Inflammatory macrophage treated with lipopolysaccharide for 4 hours (primary cell): ENCODE measurements around the gene C3orf20.

Experiments
- DNase-seq: peaks from one replicate; pipeline ENCODE4 v3.0.0-alpha.2; 2020

The C3orf20 gene

DNA sequence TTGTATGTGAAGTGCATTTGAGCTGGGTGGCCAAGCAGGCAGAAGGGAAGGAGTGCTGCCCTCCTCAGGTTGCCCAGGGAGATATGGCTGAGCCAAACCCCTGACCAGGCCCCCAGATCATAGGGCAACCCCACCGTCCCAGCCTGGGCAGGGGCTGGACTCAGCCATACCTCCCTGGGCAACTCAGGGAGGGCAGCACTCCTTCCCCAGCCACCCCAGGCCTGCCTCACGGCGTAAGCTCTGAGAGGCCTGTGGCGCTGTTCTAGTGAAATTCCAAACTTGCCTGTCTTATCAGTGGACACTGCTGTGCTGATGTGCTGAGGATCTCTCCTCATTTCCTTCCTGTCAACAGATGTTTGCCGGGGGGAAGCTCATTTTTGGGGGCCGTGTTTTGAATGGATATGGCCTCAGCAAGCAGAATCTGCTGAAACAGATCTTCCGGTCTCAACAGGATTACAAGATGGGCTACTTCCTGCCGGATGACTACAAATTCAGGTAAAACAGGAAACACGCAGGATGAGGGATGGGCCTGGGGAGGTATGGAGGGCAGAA is 86.3 kb downstream of the C3orf20 start:
- no peak for DNase-seq

DNA sequence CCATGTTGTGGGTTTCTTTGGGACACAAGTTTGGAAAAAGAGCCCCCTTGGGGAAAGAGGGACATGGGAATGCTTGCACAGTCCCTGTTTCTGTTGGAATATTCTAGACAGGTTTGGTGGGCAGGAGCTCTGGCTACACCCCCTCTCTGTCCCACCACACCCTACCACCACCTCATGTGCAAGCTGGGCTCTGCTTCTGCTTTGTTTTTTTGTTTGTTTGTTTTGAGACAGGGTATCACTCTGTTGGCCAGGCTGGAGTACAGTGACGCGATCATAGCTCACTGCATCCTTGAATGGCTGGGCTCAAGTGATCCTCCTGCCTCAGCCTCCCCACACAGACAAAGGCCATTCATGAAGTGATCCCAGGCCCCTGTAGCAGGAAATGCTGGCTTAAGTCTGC is 86.9 kb downstream of the C3orf20 start:
- no peak for DNase-seq

DNA sequence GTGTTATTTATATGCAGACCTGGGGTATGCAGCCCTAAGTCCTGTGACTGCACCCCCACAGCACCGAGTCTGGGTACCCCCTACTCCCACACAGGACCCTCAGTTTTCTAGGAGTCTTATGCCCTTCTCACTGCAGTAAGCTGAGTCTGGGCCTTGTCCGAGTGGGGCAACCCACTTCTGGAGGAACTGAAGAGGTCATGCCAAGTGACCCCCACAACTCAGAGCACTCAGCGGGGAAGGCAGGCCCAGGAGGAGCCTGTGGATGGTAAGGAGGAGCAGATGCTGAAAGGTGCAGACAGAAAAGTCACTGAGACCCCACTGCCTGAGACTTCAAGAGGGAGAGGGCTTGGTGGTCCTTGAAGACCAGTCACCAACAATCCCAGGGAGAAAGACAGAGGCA is 87.8 kb downstream of the C3orf20 start:
- no peak for DNase-seq

DNA sequence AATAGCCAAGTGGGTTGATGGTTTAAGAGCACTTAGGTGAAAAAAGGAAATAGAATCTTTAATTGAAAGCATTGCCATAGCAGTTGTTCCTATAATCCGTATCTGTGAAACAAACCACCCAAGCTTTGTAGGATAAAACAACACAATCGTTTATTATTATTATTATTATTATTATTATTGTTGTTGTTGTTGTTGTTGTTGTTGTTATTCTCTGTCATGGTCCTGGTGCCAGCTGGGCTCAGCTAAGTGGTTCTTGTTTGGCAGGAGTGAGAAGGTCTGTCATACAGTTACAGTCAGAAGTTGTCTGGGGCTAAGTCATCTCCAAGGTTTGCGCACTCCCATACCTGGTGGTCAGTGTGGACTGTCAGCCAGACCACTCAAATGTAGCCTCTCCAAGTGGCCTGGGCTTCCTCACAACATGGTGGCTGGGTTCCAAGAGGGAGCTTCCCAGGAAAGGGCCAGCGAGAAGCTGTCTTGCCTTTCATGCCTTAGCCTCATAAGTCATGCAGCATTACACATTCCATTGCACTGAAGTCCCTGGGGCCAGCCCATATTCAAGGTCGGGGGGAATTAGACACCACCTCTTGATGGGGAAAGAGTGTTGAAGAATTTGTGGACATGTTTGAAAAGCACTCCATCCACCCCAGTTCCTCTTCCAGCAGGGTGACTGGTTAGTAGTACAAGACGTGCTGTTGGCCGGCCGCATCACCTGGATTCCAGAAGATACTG is 89.6 kb downstream of the C3orf20 start:
- no peak for DNase-seq

DNA sequence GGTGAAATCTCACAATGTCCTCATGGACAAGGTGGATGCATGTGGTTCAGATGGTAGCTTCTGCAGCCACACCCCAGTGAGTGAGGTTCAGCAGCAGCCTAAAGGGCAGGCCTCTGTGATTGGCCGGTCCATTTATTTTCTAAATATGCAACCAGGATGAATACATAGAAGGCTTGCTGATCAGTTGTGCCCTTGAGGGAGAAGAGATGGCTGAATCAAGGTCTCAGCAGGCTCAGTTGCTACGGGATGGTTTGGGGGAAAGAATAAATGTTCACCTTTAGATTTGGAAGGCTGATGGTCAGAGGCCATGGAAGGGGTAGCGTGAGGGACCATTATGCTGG is 90.1 kb downstream of the C3orf20 start:
- no peak for DNase-seq

DNA sequence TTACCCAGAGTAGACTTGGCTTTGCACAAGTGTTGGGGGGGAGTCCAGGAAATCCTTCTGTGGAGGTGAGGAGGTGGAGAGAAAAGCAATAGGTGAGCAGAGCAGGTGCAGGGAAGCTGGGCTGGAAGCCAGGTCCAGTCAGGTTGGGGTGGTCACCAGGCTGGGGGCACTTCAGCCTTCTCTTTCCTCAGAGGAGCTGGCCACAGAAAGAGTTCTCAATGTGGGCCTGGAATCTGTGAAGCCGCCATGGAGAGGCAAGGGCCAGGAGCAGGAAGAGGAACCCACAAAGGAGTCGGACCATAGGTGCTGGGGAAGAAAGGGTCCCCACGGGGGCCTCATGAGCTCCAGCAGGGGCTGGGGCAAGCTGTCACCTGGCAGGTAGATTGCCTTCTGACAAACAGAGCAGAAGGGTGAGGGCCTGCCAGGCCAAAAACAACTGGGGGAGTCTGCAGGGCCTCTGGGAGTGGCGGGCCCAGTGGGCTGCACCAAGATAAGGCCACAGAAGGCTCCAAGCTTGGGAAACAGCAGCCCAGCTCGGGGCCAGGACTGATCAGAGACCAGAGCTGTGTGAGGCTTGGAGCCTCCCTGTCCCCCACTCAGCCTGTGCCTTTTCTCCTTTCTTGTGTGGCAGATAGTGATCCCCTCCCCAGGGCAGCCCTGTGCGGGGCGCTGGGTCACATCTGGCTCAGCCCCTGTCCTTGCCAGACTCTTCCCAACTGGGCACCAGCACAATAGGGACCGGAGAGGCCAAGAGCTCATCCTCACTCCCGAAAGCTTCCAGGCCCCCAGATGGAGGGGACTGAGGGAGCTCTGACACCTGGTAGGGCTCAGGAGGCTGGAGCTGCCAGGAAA is 90.9 kb downstream of the C3orf20 start:
- no peak for DNase-seq

DNA sequence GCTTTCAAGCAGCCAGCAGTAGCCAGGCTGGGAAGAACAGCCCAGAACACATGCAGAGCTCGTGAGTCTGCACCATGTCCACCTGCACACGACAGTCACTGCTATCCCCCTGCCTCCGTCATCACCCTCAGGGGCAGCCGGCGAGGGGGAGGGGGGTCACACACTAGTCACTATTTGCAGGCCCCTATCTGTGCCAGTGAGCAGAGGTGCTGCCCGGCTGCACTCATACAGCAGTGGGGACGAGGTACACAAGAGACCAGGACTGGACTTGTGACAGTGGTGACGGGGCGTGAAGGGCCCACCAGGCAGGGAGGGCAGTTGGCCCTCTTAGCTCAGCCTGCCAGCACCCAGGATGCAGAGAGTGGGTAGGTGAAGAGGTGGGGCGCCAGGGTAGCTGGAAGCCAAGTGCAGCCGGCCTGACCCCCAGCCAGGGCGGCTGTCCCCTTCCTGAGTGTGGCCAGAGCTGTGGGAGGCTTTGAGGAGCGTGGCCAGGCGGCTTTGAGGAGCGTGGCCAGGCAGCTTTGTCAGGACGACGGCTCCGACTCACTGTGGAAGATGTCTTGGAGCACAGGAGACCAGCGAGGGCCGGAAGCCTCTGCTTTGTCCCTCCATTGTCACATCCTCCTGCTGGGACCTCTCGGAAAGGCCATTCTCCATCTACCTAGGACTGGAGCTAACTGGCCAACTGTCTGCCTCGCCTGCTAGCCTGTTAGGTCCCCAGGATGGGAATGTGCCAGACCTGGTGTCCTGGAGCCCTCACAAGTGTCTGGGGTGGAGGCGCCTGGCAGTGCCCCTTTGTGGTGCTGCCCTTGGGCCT is 91.7 kb downstream of the C3orf20 start:
- no peak for DNase-seq

DNA sequence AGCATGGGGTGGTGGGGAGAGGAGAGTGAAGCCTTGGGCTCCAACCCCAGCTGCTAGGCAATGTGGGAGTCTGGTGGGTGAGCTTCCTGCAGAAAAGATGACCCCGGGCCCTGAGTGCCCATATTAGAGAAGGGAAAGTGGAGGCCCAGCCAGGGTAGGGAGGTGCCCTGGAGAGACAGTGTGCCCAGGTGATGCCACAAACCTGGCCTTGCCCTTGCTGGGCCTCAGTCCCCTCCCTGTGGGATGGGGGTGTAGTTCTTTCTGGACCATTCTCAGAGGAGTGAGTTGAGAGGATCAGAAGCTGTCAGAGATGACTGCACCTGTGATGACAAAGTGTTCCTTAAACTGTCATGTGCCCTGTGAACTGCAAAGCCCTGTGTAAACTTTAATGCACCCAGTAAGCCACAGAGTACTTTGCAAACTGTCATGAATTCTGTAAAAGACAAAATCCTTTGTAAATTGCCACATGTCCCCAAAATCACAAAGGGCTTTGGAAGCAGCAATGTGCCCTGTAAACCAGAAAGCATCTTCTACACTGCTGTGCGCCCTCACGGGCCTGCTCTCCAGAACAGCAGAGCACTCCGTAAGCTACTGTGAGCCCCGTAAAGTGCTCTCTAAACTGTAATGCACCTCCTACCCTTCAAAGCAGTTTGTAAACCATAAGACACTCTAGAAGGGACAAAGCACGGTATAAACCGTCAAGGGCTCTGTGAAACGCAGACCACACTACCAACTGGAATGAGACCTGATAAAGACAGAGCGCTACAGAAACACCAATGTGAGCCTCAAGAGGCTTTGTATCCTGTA is 92.5 kb downstream of the C3orf20 start:
- DNase-seq = no peak

DNA sequence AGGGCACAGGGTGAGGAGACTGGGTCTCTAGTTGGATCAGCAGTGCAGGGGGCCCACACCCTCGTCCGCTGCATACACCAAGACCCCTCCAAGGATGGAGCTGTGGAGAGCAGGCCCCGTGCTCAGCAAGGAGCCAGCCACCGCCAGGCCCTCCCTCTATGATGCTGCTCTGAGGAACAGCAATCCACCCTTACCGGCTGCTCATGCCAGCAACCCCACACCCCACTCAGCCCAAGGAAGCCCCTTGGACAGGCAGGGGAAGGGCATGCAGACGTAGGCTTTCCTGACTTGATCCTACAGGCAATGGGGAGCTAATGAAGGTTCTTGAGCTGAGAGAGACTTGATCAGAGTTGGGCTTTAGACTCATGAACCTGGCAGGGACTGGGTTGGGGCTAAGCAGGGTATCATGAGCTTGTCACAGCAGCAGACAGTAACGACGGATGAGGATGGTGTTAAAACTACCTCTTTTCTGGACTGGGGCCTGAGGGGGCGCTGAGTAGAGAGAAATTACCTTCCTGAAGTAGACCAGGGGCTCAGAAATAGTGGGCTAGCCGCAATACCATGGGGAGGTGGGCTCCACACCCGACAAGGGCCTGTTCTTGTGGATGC is 93.3 kb downstream of the C3orf20 start:
- DNase-seq = no peak

DNA sequence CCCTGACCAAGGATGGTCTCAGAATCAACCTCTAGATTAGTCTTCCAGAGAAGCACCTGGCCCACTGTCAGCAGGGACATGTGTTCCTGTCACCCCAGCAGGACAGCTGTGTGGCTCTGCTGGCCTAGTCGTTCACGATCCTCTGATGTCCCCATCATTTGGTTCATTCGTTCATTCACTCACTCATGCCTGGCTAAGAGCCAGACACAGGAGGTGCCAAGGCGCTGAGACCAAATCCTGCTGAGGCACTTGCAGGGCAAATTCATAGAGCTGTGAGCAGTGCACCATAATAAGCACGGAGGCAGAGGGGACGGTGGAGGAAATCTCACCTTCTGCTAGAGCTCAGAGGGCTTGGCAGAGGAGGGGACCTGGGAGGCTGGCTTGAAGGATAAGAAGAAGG is 93.9 kb downstream of the C3orf20 start:
- DNase-seq = no peak

DNA sequence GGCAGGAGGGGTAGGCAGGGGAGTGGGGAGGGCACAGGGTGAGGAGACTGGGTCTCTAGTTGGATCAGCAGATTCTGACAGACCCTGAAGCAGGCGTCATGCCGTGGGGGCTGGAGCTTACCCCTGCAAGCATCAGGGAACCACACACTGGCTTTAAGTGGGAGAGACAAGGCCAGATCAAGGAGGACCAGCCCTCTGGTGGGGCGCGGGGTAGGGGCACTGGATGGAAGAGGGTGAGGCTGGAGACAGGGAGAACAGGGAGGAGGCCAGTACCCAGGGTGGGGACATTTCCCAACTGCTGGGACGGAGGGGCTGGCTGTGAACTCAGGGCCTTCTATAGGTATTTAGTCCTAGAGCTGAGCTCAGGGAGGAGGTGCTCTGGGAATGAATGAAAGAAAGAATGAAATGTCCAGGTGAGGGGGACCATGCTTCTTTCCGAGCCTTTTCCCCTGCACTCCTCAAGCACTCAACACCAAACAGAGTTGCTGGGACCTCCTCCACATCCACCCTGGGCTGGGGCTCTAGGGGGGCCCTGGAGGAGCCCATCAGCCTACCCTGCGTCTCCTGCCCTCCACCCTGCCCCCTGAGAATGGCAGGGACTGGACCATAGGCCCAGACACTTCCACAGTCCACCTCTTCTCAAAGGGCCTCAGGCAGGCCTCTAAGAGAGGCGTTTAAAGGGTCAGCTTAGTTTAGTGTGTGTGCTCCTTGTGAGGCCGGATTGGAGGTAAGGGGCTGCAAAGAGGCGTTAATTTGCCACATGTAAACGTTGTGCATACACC is 94.8 kb downstream of the C3orf20 start:
- no peak for DNase-seq

DNA sequence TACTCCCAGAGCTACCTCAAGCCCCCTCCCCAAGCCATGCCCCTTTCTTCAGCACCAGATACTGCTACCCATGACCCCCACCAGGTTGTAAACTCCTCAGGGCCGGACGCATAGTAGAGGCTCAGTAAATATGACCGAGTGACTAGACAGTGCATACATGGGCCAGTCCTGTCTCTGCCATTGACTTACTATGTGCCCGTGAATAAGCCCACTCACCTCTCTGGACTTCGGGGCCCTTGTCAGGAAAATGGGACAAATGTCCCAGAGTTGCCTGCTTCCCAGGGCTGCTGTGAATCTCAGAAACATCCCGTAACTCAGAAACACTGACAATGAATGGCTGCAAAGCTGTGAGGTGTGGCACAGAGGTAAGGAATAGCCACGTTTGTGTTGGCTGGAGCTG is 95.7 kb downstream of the C3orf20 start:
- no peak for DNase-seq

DNA sequence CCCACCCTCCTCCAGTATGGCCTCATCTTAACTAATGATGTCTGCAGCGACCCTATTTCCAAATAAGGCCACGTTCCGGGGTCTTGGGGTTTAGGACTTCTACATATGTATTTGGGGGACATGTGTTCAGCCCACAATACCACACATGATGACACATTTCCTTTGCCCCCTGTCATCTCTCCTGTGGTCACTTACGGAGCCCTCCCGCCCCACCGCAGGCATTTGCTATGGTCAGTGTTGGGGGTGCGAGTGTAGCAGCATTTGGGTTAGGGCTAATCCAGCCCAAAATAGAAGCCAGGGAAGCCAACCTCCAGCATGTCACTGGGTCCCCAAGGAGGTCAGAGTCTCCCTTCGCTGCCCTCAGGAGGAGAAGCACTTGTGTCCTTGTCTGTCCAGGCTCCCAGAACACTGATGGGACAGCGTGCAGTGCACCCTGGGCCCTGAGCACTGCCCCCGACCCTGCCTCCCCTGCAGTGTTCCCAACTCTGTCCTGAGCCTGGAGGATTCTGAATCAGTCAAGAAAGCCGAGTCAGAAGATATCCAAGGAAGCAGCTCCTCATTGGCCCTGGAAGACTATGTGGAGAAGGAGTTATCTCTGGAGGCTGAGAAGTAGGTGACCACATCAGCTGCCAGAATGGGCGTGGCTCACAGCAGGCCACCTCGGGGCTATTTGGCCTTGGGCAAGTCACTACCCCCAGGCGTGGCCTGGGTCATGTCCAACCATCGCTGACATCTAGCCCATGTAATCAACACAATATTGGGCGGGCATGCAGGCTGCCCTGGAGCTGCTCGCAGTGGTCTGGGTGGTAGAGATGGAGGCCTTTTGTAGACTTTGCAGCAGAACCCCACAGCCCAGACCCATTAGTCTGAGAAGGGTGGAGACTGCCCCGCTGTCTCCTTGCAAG is 96.9 kb downstream of the C3orf20 start:
- DNase-seq = no peak

DNA sequence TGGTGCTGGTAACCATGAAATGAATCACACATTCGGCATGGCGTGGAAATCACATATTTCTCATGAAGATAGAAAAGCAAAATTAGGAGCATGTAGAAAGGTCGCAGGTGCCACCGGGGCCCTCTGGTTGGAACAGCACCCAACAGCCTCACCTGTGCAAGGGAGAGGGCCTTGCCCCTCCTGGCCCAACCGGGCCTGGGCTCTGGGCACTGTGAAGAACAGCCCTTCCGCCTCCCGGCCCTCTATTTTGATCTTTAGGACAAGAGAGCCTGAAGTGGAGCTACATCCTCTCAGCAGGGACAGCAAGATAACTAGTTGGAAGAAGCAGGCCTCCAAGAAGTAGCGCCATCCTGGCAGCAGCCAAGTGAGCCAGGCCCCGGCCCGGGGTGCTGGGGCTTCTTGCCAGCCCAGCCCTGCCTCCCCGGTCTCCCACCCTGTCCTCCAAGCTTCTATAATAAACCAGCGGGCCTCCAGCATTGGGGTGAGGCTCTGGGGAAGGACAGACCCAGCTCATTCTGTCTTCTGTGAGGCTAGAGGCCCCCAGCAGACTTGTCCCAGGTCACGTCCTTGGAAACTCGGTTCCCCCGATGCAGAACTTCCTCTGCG is 97.7 kb downstream of the C3orf20 start:
- DNase-seq = no peak

DNA sequence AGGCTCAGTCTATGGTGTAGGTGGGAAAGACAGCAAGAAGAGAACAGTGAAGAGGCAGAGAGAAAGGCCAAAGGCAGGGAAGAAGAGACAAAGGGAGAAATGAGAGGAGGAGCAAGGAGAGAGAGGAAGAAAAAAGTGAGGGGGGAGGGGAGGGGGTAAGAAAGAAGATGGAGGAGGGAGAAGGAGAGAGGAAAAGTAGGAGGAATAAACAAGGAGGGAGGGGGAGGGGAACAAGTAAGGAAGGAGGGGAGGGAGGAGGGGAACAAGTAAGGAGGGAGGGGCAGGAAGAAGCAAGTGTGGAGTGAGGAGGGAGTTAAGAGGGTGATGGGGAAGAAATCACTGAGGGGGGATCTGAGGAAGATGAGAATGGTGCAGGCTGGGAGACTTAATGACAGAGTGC is 98.3 kb downstream of the C3orf20 start:
- DNase-seq = no peak

DNA sequence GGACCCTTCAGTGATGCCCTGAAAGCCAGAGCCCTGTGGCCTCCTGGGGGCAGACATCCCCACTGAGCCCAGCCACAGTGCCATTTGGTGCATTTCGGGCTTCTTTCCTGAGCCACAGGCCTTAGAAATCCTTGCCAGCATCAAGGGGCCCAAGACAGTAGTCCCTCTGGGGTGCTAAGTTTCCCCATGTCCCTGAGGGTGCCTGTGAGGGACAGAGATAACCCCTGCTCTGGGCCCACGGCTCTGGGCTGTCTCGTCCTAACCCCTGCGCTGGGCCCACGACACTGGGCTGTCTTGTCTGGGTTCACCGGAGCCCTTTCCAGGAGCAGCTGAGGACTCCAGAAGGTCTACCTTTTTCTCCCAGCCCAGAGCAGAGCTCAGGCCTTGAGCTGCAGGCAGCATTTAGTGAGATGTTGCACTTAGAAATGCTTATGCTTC is 98.8 kb downstream of the C3orf20 start:
- no peak for DNase-seq

DNA sequence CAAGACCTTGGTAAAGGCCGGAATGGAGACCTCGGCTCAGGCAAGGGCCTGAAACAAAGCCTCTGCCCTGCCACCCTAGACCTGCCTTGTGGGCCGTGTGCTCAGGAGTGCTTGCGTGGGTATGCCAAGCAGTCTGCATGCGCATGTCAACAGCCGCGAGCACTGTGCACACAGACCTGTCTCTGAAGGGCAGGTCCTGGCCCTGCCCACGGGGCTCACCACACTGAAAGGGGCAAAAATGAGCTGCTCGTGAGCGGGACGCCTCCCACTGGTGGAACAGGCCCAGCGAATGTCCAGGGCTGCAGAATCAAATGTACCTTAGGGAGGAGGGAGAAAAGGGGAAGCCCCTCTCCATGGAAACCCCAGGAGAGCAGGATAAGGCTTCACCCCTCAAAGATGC is 99.5 kb downstream of the C3orf20 start:
- DNase-seq = no peak

DNA sequence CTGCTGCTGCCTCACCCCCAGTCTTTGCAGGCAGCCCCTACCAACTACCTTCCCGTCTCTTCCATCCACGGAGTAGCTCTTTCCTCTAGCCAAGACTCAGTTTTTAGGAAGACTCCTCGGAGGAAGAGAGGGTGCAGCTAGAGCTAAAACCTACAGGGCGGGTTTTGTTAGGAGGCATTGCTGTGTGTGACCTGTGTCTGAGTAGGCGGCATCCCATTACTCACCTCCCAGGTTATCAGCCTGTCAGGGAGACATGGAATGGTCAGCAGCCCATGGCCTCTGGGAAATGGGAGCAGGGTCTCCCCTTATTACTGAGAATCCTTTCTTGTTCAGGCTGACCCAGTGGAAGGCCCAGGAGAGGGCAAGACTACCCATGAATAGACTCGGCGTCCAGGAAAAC is 100.1 kb downstream of the C3orf20 start:
- DNase-seq = no peak

DNA sequence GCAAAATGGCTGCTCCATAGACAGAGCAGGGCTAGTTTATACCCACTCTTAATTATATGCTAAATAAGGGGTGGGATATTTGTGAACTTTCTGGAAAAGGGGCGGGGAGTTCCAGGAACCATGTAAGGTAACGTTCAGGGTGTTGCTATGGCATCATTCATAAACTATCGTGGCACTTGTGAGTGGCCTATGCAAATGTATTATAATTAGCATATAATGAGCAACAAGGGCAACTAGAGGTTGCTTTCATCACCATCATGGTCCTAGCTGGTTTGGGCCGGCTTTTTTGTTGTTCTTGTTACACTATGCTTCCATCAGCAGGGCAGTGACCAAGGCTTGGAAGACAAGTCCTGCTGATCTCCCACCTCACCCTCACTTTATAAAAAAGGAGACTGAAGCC is 100.6 kb downstream of the C3orf20 start:
- no peak for DNase-seq
